ENCODE measurements around the gene APOD.

The APOD gene

DNA sequence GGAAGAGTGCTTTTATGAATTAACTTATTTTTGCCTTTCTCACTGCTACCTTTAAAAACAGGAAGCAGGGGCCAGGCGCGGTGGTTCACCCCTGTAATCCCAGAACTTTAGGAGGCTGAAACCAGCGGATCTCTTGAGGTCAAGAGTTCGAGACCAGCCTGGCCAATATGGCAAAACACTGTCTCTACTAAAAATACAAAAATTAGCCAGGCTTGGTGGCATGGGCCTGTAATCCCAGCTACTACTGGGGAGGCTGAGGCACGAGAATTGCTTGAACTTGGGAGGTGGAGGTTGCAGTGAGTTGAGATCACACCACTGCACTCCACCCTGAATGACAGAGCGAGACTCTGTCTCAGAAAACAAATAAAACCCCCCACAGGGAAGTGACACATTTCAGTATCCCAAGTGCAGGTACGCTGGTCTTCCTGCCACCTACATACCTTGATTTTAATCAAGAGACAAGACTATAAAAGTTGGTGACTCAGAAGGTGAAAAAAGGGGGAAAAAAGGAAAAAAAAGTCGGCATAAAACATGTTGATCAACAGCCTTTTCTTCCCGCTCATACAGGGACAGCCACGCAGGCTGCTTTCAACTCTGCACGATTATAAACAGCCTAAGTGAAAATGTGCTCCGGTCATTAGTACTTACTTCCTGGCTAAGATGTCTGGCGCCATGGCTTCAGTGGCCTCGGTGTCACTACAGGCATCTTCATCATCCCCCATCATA, 59.4 kb downstream of the APOD start:
- DNase-seq (ENCODE audit: low spot score), result peak; percentile 33

DNA sequence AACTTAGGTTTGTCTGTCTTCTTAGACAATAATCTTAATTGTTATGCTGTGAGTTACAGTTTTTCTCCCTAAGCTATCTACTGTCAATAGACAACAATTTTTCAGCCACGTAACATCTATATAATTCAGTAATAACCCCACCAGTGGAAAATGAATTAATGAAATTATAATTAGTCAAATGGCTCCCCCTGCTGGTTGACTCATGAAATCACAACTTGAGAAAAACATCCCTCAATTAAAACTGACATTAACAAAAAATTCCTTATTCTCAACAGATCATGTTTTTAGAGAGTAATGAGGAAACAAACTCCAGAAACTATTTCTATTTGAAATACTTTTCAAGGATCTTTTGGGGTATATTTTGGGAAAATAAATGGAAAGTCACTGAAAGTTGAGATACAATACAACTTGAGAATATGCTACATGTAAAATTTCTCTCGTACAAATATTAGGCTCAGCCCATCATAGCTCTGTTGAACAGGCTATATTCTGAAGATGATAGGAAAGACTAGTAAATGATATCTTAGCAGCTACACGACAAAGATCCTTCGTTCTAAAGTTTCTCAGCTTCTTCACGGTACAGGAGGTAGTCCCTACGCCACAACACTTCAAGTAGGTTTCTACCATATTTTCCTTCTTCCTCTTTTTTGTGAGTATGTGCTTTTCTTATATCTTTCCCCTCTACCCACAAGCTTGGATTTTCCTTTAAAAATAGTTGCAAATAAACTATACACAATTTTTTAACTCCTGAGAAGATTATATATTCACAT, 61.3 kb downstream of the APOD start:
- peak; percentile 46 for DNase-seq (ENCODE audit: low spot score)
